ENCODE measurements around the gene SH3RF1.
"Not testable (repeated sequence)": the region's sequence is repeated elsewhere in the genome, so short reads cannot be mapped to it uniquely, and the experiment has no call there.

SH3RF1 gene

DNA sequence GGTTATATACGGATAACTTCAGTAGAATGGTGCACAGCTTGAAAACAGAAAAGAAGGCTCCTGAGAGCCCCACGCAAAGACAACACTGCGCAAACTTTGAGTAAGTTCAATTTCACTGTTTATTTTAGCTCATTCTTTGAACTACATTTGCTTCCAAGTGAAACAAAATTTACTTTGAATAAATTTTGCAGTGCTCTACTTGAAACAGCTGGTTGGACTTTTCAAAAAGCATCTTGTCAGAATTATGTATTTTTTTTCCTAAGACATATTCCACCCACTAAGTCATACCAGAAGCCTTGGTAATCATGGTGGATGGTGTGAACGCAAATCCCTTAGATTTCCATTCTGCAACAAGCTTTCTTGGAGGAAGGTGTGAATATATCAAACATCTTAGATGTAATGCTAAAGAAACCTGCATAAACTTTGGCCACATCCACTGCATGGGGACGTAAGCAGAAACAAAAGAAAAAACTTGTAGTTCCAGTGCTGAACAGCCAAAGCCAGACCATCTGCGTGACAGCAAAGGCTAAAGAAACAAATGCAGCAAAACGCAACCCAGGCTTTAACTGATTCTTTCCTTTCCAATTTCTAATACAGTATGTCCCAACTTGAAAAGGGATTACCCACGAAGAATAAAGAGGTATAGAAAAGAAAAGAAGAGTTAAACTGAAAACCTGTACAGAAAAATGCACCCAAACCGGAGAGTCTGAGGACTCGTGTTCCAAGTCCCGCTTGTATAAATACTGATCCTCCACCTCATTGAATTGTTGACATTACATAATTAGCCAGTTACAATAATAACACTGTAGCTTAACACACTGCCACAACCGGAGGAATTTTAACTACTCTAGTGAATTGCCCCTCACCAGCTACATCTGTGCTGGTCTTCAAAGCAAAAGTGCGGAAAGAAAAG is 90.9 kb downstream of the SH3RF1 start:
- H3K4me3 ChIP-seq (ENCODE audit: low read depth, low read length), result no peak overlapping the region
- no peak for DNase-seq (ENCODE audit: low read depth)
- TF ChIP-seq, protein P1, sequence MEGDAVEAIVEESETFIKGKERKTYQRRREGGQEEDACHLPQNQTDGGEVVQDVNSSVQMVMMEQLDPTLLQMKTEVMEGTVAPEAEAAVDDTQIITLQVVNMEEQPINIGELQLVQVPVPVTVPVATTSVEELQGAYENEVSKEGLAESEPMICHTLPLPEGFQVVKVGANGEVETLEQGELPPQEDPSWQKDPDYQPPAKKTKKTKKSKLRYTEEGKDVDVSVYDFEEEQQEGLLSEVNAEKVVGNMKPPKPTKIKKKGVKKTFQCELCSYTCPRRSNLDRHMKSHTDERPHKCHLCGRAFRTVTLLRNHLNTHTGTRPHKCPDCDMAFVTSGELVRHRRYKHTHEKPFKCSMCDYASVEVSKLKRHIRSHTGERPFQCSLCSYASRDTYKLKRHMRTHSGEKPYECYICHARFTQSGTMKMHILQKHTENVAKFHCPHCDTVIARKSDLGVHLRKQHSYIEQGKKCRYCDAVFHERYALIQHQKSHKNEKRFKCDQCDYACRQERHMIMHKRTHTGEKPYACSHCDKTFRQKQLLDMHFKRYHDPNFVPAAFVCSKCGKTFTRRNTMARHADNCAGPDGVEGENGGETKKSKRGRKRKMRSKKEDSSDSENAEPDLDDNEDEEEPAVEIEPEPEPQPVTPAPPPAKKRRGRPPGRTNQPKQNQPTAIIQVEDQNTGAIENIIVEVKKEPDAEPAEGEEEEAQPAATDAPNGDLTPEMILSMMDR (IDR thresholded peaks at IDR 0.05; ENCODE audit: insufficient read depth, low read depth, low read length, missing control alignments), result no peak

DNA sequence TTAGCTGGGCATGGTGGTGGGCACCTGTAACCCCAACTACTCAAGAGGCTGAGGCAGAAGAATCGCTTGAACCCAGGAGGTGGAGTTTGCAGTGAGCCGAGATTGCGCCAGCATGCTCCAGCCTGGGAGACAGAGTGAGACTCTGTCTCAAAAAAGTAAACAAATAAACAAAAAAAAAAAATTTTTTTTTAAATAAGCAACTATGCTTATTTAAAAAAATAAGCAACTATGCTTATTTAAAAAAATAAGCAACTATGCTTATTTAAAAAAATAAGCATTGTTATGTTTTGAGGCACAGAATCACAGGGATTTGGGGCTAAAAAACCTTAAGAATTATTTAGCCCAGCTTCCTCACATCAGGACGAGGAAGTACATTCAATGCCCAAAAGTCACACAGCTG is 92.7 kb downstream of the SH3RF1 start:
- not testable (repeated sequence) for H3K4me3 ChIP-seq (ENCODE audit: low read depth, low read length); DNase-seq (ENCODE audit: low read depth)

DNA sequence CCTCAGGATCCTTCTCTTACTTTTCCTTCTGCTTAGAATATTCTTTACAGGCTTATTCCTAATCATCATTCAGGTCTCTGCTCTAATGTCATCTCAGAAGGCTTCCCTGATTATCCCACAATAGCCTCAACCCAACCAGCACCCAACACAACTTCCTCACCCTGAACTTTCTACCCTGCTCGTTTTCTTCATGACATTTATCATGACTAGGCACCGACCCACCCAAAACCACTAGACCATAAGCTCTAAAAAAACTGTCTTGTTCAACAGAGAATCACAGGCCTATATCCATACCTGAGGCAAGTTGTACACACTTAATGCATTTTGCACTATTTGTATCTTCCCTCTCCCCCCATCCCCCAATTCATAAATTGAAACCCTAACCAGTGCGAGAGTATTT is 95.3 kb downstream of the SH3RF1 start:
- no peak for DNase-seq (ENCODE audit: low read depth)
- no peak overlapping the region for H3K4me3 ChIP-seq (ENCODE audit: low read depth, low read length)
- TF ChIP-seq, protein P1 (IDR thresholded peaks at IDR 0.05; ENCODE audit: insufficient read depth, low read depth, low read length, missing control alignments), result no peak

DNA sequence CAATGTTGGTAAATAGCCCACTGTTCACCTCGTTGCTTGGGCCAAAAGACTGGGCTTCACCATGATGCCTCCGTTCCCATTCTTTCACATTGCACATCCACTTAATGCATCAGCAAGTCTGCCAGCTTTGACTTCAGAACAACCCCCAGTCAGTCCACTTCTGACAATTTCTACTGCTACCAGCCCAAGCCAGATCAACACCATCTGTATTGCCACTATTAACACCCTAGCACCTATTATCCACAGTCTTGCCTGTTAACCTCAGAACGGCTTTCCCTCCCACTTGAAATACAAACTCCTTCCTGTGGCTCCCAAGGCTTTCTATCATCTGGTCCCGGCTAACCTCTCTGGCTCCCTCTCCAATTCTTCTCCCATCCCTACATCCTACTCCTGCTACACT is 95.7 kb downstream of the SH3RF1 start:
- no peak overlapping the region for H3K4me3 ChIP-seq (ENCODE audit: low read depth, low read length)
- TF ChIP-seq, protein P1 (IDR thresholded peaks at IDR 0.05; ENCODE audit: insufficient read depth, low read depth, low read length, missing control alignments), result no peak
- DNase-seq (ENCODE audit: low read depth), result no peak

DNA sequence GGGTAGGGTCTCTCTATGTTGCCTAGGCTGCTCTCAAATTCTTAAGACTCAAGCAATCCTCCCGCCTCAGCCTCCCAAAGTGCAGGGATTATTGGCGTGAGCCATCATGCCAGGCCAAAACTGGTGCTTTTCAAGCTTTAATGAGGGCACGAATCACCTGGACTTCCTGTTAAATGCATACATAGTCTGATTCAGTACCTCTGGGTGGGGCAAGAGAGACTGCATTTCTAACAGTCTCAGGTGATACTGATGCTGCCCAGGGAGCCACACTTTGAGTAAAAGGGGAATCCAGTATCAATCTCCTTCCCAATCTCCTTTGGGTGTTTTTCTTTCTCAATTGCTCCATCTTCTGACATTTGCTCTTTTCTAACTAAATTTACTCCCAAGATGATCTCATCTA is 96.5 kb downstream of the SH3RF1 start:
- H3K4me3 ChIP-seq (ENCODE audit: low read depth, low read length), result no peak overlapping the region
- TF ChIP-seq, protein P1 (IDR thresholded peaks at IDR 0.05; ENCODE audit: insufficient read depth, low read depth, low read length, missing control alignments), result no peak
- DNase-seq (ENCODE audit: low read depth), result no peak

DNA sequence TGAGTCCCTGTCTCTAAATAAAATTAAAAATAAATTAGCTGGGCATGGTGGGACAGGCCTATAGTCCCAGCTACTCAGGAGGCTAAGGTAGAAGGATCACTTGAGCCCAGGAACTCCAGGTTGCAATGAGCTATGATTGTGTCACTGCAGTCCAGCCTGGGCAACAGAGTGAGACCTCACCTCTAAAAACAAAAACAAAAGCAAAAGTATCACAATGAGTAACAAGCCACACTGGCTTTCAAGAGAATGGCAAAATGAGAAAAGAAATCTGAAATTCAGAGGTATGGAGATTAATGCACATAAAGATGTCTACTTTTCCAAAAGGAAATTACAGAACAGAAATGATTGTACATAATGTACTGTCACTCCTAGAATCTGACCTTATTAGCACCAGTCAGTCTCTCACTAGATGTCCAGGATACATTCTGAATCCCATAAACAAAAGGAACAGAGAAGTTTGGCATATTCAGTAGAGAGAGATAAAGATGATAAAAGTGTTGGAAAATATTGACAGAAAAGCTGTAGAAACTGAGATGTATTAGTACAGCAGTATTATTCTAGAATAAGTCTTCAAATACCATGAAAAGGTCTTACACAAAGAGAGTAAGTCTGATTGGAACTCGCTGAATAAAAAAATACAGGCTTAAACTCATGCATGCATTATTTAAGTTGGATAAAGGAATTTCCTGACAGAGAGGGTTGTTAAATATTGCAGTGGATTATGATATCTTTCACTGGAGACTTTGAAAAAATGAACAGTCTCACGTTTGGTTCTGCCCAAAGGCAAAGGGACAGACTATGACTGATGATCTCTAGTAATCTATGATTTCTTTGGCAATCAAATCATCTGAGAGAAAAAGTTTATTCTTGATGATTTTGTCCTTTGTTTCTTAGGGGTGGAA is 102.5 kb downstream of the SH3RF1 start:
- TF ChIP-seq, protein P1 (IDR thresholded peaks at IDR 0.05; ENCODE audit: insufficient read depth, low read depth, low read length, missing control alignments), result no peak
- H3K4me3 ChIP-seq (ENCODE audit: low read depth, low read length), result no peak overlapping the region
- DNase-seq (ENCODE audit: low read depth), result peak; percentile 61

Measured in GM12865 (cell line).